K562 (cell line): ENCODE results near the gene C5orf24. TPM values are rescaled to one million over a fixed set of nuclear protein-coding genes. Genes with fewer than 3 reads are reported as not detected.

Experiments
- ATAC-seq: fragments of 200-7000 bp; cut with Tn5 transposase; 3 replicates; pipeline ENCODE4 v1.9.1; 2020; ENCODE audit warnings: moderate library complexity
- BruUV-seq: library from RNA; stranded (reverse); fragments of 400-500 nt; replicated peaks from 2 replicates; lab custom pipeline; 2021; lab: Mats Ljungman, UMichigan
- CTCF ChIA-PET: fragments of 300-600 bp; formaldehyde crosslinking; extraction: SDS; loops from one replicate; lab custom pipeline; 2021; ENCODE audit warnings: low intra/inter-chr PET ratio; lab: Yijun Ruan, JAX
- POLR2A ChIA-PET: fragments of 300-600, 350-650 bp; sonication (Branson Sonifier 250); formaldehyde crosslinking; extraction: SDS; loops from one replicate; lab custom pipeline; 2021; ENCODE audit warnings: antibody characterized with exemption, inconsistent platforms; lab: Yijun Ruan, JAX
- DNase-seq, 4 experiments: peaks; one replicate each; pipeline versions ENCODE4 v3.0.0 to v3.0.0-alpha.2; 2011 to 2018; ENCODE audit warnings: low spot score in 3 of 4, mixed read lengths in 3 of 4; ENCODE audit errors: extremely low read depth in 1 of 4
- FAIRE-seq: peaks from 2 replicates; lab custom pipeline; 2011; peaks lifted over from hg19 to GRCh38; lab: Jason Lieb, UNC
- H2AFZ ChIP-seq: 2 replicates; pipeline ENCODE4 v1.6.0; 2011; ENCODE audit warnings: low read depth, low read length, control low read depth, inconsistent platforms
- H3K27ac ChIP-seq: fragments of 200-600 bp; 3 replicates; pipeline ENCODE4 v1.8.0; 2011; ENCODE audit warnings: low read depth, mild to moderate bottlenecking, control low read depth, inconsistent platforms, low read length, moderate library complexity, mixed read lengths; ENCODE audit errors: extremely low read depth
- H3K27me3 ChIP-seq, 2 experiments: fragments of 300-600 bp in 1 of 2; 2 replicates in 1 of 2; 3 replicates in 1 of 2; pipeline versions ENCODE4 v1.6.0 to v1.8.0; 2011; ENCODE audit warnings: inconsistent platforms in 2 of 2, low read length in 2 of 2, mild to moderate bottlenecking in 1 of 2, mixed read lengths in 1 of 2, moderate library complexity in 1 of 2; ENCODE audit not compliant: control insufficient read depth in 2 of 2, insufficient read depth in 2 of 2
- H3K36me3 ChIP-seq: fragments of 300-600 bp; 3 replicates; pipeline ENCODE4 v1.8.0; 2011; ENCODE audit warnings: mild to moderate bottlenecking, low read length, inconsistent platforms; ENCODE audit not compliant: control insufficient read depth, insufficient read depth
- H3K4me1 ChIP-seq, 2 experiments: fragments of 200-600 bp in 1 of 2; replicated peaks in 1 of 2; 2 replicates in 1 of 2; 3 replicates in 1 of 2; pipeline versions ENCODE4 v1.5.1 to v1.8.0; 2011; ENCODE audit warnings: inconsistent platforms in 2 of 2, low read length in 2 of 2, mild to moderate bottlenecking in 1 of 2, mixed read lengths in 1 of 2, moderate library complexity in 1 of 2; ENCODE audit not compliant: control insufficient read depth in 2 of 2, insufficient read depth in 2 of 2
- H3K4me2 ChIP-seq: 2 replicates; pipeline ENCODE4 v1.6.1; 2011; ENCODE audit warnings: low read length, control low read depth, inconsistent platforms, mixed read lengths; ENCODE audit not compliant: insufficient read depth
- H3K4me3 ChIP-seq: fragments of 200-600 bp; sonication (generic), shearing (Covaris generic); 2 replicates; pipeline ENCODE4 v1.5.1; 2016; ENCODE audit warnings: control low read depth, inconsistent platforms
- H3K79me2 ChIP-seq: fragments of 200-600 bp; 3 replicates; pipeline ENCODE4 v1.8.0; 2011; ENCODE audit warnings: low read length, inconsistent platforms; ENCODE audit not compliant: control insufficient read depth, insufficient read depth
- H3K9ac ChIP-seq, 2 experiments: 2 replicates each; pipeline versions ENCODE4 v1.6.0 to v1.6.1; 2011; ENCODE audit warnings: low read depth in 2 of 2, low read length in 2 of 2, control low read depth in 1 of 2, inconsistent platforms in 1 of 2, mild to moderate bottlenecking in 1 of 2, mixed read lengths in 1 of 2; ENCODE audit not compliant: insufficient read depth in 1 of 2
- H3K9me1 ChIP-seq: one replicate; pipeline ENCODE4 v1.6.0; 2011; ENCODE audit warnings: inconsistent platforms, mild to moderate bottlenecking, low read length, moderate library complexity; ENCODE audit not compliant: control insufficient read depth, insufficient read depth
- H3K9me3 ChIP-seq: replicated peaks from 2 replicates; pipeline ENCODE4 v1.5.1; 2011; ENCODE audit warnings: low read depth, low read length, inconsistent platforms; ENCODE audit not compliant: control insufficient read depth, insufficient read depth
- H4K20me1 ChIP-seq: replicated peaks from 2 replicates; pipeline ENCODE4 v1.6.1; 2011; ENCODE audit warnings: low read length, inconsistent platforms, mixed read lengths; ENCODE audit not compliant: control insufficient read depth, insufficient read depth
- KDM2B ChIP-seq: fragments of 250-450 bp; sonication (Bioruptor Pico); IDR thresholded peaks from 2 replicates; pipeline ENCODE4 v1.8.0; 2021; ENCODE audit warnings: mild to moderate bottlenecking, moderate library complexity
- SPI1 ChIP-seq: IDR thresholded peaks from 2 replicates; pipeline ENCODE4 v1.6.1; 2011; ENCODE audit warnings: low read depth, low read length, control low read depth, borderline replicate concordance
- ZNF175 ChIP-seq: fragments of 200-800 bp; sonication (Bioruptor generic); IDR thresholded peaks from 2 replicates; pipeline ENCODE4 v1.6.1; 2016; ENCODE audit warnings: low read depth, mild to moderate bottlenecking, missing genetic modification characterization, missing compliant biosample characterization
- ZNF263 ChIP-seq: sonication (generic); formaldehyde crosslinking; IDR thresholded peaks from 2 replicates; pipeline ENCODE4 v1.8.0; 2022; ENCODE audit warnings: mild to moderate bottlenecking, missing genetic modification reagents, borderline replicate concordance
- WGBS: fragments of 100-300 bp; shearing (Covaris generic); methylation state at CpG from one replicate; pipeline ENCODE4 v1.1.6; 2016; ENCODE audit warnings: low coverage, mixed read lengths; ENCODE audit not compliant: insufficient coverage; ENCODE audit errors: missing lambda C conversion rate; 5-methylcytosine and 5-hydroxymethylcytosine counted together
- in situ Hi-C: fragments of 300-500 bp; cut with MboI; formaldehyde crosslinking; loops from 4 replicates; pipeline ENCODE4 v1.15.0; 2018; ENCODE audit warnings: inconsistent platforms, mixed read lengths
- intact Hi-C: fragments of 100-400 bp; cut with micrococcal nuclease; formaldehyde crosslinking; loops from 2 replicates; pipeline ENCODE4 v1.14.2; 2022
- polyA plus RNA-seq, 8 experiments: library from polyadenylated mRNA; depleted of rRNA in 4 of 8; stranded (reverse) in 5 of 8; unstranded in 3 of 8; fragments of >200 nt; fragmentation: Nextera tagmentation in 2 of 8; fragmentation: Illumina TruSeq in 1 of 8; extraction: Ambion mirVana in 2 of 8; extraction: Trizol in 1 of 8; gene quantifications; 2 replicates each; pipeline versions ENCODE4 v1.2.1 to v1.2.3, GENCODE V29; 2011 to 2014; ENCODE audit warnings: inconsistent platforms in 1 of 8, missing spikeins in 1 of 8
- total RNA-seq, 7 experiments: library from RNA; depleted of rRNA in 6 of 7; stranded (reverse); fragments of >200 nt in 6 of 7; fragmentation: Illumina TruSeq in 2 of 7; extraction: Trizol in 2 of 7; gene quantifications; 2 replicates each; pipeline versions ENCODE4 v1.2.1 to v1.2.3, GENCODE V29; 2011 to 2021; ENCODE audit warnings: low replicate concordance in 1 of 7
- TF ChIP-seq, protein P1 (sequence below): sonication (generic); formaldehyde crosslinking; IDR thresholded peaks from 2 replicates; pipeline ENCODE4 v1.8.0; 2022; ENCODE audit warnings: missing genetic modification reagents, mild to moderate bottlenecking, moderate library complexity, borderline replicate concordance

C5orf24 gene
- total and polyA plus RNA-seq, 9 of the 15 experiments (the other 6 are each of a cell fraction or from before 2014, with no cell fraction given) = 8.9 to 38.6 (median 28.4) TPM

DNA sequence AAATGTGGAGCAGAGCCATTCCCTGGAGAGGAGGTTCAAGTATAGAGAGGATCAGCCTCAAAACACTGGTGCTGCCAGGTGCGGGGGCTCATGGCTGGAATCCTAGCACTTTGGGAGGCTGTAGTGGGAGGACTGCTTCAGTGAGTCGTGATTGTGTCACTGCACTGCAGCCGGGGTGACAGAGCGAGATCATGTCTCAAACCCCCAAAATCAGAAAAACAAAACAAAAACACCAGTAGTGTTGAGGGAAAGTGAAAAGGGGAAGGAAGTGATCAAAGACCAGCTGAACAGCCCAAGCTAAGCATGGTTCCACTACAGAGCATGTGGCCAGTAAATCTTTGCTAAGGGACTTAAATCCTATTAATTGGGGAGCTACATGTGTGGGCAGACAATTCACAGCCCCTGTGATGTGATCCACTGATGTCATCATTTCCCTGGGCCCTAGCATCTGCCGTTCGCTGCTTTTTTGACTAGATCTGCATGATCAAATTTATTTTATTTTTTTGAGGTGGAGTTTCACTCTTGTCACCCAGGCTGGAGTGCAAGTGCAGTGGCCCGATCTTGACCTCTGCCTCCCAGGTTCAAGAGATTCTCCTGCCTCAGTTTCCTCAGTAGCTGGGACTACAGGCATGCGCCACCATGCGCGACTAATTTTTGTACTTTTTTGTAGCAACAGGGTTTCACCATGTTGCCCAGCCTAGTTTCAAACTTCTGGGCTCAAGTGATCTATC is 56.5 kb downstream of the C5orf24 start:
- H3K9me3 ChIP-seq = no peaks in the 10 kb centered on the region
- H4K20me1 ChIP-seq = no peaks in the 10 kb centered on the region
- FAIRE-seq (no peak), ATAC-seq (no peak), DNase-seq (no peak)
- no peak overlapping the region for H3K4me3 ChIP-seq
- intact Hi-C loops = loop anchor here (10.0 kb wide), 1 partner anchor 307 kb away; no protein-coding TSS in a partner anchor
- H3K9me1 ChIP-seq = no peaks in the 10 kb centered on the region
- in situ Hi-C loops = no loop called here
- peaks cover 2 to 25% of the 10 kb centered on the region in 2 experiments; a peak in 4 of 5 replicates for H3K4me1 ChIP-seq
- CTCF ChIA-PET = no interaction called here
- BruUV-seq = no TSS peak
- H3K27ac ChIP-seq = no peak overlapping the region
- H3K9ac ChIP-seq = peak overlapping the region in 1 of 2 experiments; percentile 67; a peak in 1 of 4 replicates
- H2AFZ ChIP-seq = 0 out of 2 replicates have a peak overlapping the region, but pooled peaks have one; percentile 19
- H3K27me3 ChIP-seq = no peaks in the 10 kb centered on the region
- WGBS = 55% methylated on average over 10 of the region's 10 CpGs
- H3K36me3 ChIP-seq = peaks cover 6% of the 10 kb centered on the region; the same call in 1 of the 3 replicates
- POLR2A ChIA-PET = interaction anchor here (0.6 to 1.9 kb wide), 6 partner anchors 10 to 538 kb away, joined by 3 to 10 read pairs (median 4); no protein-coding TSS in a partner anchor
- H3K4me2 ChIP-seq = no peak overlapping the region
- H3K79me2 ChIP-seq = peaks cover 19% of the 10 kb centered on the region
- TF ChIP-seq KDM2B (CRISPR knock-in tag) (no peak), ZNF175 (CRISPR knock-in tag) (no peak), ZNF263 (peak; percentile 72; the same call in 1 of the 2 replicates), SPI1 (peak; percentile 67; the same call in 1 of the 2 replicates)
- TF ChIP-seq, protein P1, sequence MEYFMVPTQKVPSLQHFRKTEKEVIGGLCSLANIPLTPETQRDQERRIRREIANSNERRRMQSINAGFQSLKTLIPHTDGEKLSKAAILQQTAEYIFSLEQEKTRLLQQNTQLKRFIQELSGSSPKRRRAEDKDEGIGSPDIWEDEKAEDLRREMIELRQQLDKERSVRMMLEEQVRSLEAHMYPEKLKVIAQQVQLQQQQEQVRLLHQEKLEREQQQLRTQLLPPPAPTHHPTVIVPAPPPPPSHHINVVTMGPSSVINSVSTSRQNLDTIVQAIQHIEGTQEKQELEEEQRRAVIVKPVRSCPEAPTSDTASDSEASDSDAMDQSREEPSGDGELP = no peak
